Measurements from ENCODE around the gene GRIK3.

GRIK3 gene

DNA sequence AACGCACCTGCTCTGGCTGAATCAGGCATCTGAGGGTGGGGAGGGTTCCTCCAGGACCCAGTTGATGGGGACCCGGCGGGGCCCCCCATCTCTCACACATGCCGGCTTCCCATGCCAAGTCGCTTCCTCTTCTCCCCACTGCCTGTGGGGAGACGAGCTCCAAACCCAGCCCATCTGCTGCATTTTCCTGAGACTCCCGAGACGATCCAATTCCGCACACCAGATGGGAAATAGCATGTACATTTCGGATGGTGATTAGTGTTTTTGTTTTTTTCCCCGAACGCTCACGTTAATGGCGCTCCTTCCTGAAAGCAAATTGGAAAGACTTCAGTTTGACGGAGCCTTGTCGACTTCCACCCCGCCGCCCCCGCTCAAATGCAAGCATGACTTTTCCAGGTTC lies 13.2 kb upstream of the GRIK3 start:
- in situ Hi-C loops (cut with MboI; ENCODE audit: low sequenced_read_pairs), result no loop called here

GRCh38 chr1:37043101-37043500 lies 8.8 kb upstream of the GRIK3 start:
- in situ Hi-C loops (cut with MboI; ENCODE audit: low sequenced_read_pairs), result no loop called here

- in situ Hi-C loops (cut with MboI; ENCODE audit: low sequenced_read_pairs), result no loop called here
Measured at GRCh38 chr1:37042506-37042905, 8.2 kb upstream of the GRIK3 start.

GRCh38 chr1:37041483-37041882 lies 7.2 kb upstream of the GRIK3 start:
- in situ Hi-C loops (cut with MboI; ENCODE audit: low sequenced_read_pairs), result no loop called here

DNA sequence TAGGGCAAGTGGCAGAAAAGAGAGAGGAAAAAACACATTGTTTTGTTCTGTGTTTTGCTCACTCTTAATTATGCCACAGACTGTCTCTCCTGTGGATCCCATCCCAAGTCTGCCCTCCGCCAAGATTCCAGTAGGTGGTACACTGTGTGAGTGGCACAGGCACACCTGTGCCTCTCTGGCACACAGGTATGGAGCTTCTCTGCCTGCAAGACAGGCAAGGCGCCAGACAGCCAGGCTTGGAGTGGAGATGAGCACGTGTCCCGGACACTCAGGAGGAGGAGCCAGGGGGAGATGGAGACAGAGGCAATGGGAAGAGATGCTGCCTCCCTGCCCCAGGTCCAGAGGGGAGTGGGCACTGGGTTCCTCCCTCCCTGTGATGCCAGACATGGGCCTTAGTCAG lies 6.5 kb upstream of the GRIK3 start:
- in situ Hi-C loops (cut with MboI; ENCODE audit: low sequenced_read_pairs), result no loop called here

GRCh38 chr1:37040261-37040660 lies 5.9 kb upstream of the GRIK3 start:
- in situ Hi-C loops (cut with MboI; ENCODE audit: low sequenced_read_pairs), result no loop called here

GRCh38 chr1:37038227-37039093 lies 4.1 kb upstream of the GRIK3 start:
- in situ Hi-C loops (cut with MboI; ENCODE audit: low sequenced_read_pairs), result no loop called here

GRCh38 chr1:37037690-37038089 lies 3.4 kb upstream of the GRIK3 start:
- in situ Hi-C loops (cut with MboI; ENCODE audit: low sequenced_read_pairs), result no loop called here

- in situ Hi-C loops (cut with MboI; ENCODE audit: low sequenced_read_pairs), result no loop called here
Measured at GRCh38 chr1:37036667-37037053, 2.3 kb upstream of the GRIK3 start.

DNA sequence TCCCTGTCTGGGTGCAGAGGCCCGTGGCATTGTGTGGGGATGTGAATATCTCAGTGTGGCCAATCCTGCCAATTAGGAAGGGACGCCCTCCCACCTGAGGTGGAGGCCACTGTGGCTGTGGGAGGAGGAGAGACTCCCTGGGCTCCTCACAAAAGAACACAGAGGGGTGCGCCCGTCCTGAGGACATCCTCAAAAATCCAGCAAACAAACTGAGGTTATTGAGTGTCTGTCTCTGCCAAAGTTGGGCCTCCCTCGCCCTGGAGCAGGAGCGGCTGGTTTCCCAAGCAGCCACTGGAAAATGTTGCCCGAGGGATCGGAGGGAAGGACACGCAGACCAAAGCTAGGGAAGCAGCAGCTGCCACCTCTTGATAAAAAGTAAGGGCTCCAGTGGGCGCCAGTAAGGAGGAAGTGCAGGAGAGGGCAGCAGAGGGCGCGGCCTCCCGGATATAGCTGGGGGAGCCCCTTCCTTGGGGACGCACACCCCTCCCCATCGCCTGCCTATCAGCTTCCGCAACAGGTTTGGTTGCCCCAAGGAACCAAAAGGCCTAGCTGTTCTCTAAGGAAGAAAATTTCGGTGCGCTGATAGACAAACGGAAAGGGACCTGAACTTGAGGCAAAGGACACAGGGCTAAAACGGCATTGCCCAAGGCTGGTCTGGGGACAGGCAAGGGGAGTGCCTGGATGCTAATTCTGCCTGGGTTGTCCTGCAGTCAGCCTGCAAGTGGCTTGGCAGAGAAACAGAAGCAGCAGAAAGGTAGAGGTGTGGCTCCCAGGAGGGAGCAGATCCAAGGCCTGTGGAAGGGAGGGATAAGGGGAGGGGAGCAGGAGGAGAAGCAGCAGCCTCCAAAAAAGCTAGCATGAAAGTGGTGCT lies 1.7 kb upstream of the GRIK3 start:
- in situ Hi-C loops (cut with MboI; ENCODE audit: low sequenced_read_pairs), result no loop called here

- in situ Hi-C loops (cut with MboI; ENCODE audit: low sequenced_read_pairs), result no loop called here
Measured at GRCh38 chr1:37035014-37035691, 838 bp upstream of the GRIK3 start.

- in situ Hi-C loops (cut with MboI; ENCODE audit: low sequenced_read_pairs), result no loop called here
Measured at GRCh38 chr1:37033355-37034101, 787 bp downstream of the GRIK3 start.

DNA sequence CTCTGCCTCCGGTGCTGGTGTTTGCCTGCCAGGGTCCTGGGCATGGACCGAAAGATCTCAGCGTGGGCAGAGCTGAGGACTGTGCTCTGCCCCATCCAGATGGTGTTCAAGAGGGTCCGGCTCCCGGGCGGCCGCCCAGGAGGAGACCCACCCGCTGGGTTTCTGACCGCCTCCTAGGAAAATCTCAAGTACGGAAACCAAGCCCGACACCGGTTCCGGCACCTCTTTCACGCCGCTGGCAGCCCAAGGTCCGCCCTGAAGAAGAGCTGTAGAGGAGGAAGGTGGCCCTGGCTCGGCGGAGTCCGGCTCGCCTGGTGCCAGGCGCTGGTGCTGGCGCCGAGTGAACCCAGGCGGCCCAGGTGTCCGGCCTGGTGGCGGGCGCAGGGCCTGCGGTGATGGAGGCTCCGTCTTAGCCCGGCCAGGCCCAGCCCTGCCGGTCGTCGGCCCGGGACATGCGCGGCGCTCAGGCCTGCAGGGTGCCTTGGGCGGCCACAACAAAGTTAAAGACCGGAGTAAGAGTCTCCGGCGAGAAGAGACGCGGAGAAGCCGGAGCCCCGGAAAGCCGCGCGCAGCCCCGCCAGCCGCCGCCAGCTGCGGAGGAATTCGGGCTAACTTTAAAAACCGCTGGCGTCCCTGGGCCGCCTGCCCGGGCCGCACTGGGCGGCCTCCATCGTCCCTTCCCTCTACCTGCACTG lies 1.5 kb downstream of the GRIK3 start:
- in situ Hi-C loops (cut with MboI; ENCODE audit: low sequenced_read_pairs), result no loop called here

- in situ Hi-C loops (cut with MboI; ENCODE audit: low sequenced_read_pairs), result no loop called here
Measured at GRCh38 chr1:37031871-37032270, 2.4 kb downstream of the GRIK3 start.

DNA sequence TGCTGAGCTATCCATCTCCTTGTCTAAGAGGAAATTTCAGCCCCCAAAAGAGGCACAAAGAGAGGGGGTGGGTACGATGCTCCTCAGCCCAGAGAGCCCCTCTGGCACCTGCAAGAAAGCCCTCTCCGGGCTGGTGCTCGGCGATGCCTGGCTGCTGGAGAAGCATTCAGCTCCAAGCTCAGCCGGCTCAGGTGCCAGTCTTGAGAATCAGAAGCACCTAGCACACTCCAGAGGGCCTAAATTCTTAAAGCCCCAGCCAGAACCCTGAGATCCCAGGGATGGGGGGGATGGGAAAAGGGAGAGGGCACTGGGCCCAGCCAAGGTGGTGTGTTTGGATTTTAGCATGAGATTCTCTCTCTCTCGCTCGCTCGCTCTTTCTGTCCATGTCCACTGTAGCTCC lies 2.9 kb downstream of the GRIK3 start:
- in situ Hi-C loops (cut with MboI; ENCODE audit: low sequenced_read_pairs), result no loop called here

GRCh38 chr1:37028981-37029617 lies 5.2 kb downstream of the GRIK3 start:
- in situ Hi-C loops (cut with MboI; ENCODE audit: low sequenced_read_pairs), result no loop called here

DNA sequence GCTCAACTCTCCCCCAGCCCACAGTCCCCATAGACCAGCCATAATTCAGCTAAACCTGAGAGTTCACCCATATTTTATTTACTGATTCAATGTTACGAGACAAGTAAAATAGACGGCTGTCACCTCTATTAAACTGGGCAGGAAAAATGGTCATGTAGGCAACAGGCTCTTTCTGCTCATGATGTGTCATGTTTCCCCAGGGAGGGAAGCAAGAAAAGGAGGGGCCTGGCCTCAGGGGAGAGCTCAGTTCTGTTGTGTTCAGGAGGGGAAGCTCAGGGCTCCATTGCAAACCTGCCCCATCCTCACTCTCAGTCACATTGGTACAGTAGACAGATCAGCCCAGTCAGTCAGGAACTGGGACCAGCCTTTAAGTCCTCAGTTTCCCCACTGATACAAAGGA lies 12.8 kb downstream of the GRIK3 start:
- in situ Hi-C loops (cut with MboI; ENCODE audit: low sequenced_read_pairs), result no loop called here

- in situ Hi-C loops (cut with MboI; ENCODE audit: low sequenced_read_pairs), result no loop called here
Measured at GRCh38 chr1:37020653-37021277, 13.6 kb downstream of the GRIK3 start.

GRCh38 chr1:37018510-37018909 lies 15.8 kb downstream of the GRIK3 start:
- in situ Hi-C loops (cut with MboI; ENCODE audit: low sequenced_read_pairs), result no loop called here

All from HL-60/S4 treated with phorbol 12-myristate 13-acetate at 8.2 ng/mL for 4 days and 3 days (cell line).